Bronchial epithelial cell (primary cell): Measurements from ENCODE around the gene RALGAPA1. TPM values are rescaled to one million over a fixed set of nuclear protein-coding genes. Genes with fewer than 3 reads are reported as not detected.

ENCODE experiments used
- DNase-seq: peaks from one replicate; pipeline ENCODE4 v3.0.0-alpha.2; 2010; ENCODE audit warnings: low read depth
- FAIRE-seq: peaks from 2 replicates; lab custom pipeline; 2011; peaks lifted over from hg19 to GRCh38; lab: Jason Lieb, UNC
- H3K27me3 ChIP-seq: 2 replicates; pipeline ENCODE4 v1.5.1; 2011; ENCODE audit warnings: low read length; ENCODE audit not compliant: control insufficient read depth, insufficient read depth
- H3K36me3 ChIP-seq: 2 replicates; pipeline ENCODE4 v1.5.1; 2011; ENCODE audit warnings: low read length; ENCODE audit not compliant: control insufficient read depth, insufficient read depth
- H3K4me3 ChIP-seq: 2 replicates; pipeline ENCODE4 v1.5.1; 2011; ENCODE audit warnings: mild to moderate bottlenecking, low read depth, low read length, control low read depth
- total RNA-seq: library from RNA; depleted of rRNA; stranded (reverse); fragments of >200 nt; gene quantifications from 2 replicates; pipeline ENCODE4 v1.2.1, GENCODE V29; 2014
- TF ChIP-seq, protein P1 (sequence below): IDR thresholded peaks from 2 replicates; pipeline ENCODE4 v1.5.1; 2011; ENCODE audit warnings: mild to moderate bottlenecking, moderate library complexity, low read length, control low read depth, inconsistent platforms; ENCODE audit not compliant: insufficient read depth, severe bottlenecking

RALGAPA1 gene
- total RNA-seq, 1 donor from 2014 or later, result 28.2 TPM

DNA sequence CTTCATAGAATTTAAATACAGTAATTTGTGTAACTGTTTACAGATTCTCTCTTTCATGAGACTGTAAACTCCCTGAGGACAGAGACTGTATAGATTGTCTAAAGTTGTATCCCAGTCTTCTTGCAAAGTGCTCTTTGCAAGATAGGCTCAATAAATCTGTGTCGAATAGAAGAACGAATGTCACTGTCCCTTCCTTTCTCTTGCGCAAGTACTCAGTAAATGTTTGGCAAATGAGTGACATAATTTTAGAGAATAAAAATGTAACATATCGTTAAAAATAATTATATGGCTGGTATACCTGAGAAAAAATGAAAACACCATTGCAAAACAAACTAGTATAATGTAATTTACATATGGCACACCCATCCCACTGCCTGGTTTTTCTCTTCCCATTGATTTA, 1.9 kb upstream of the RALGAPA1 start:
- H3K36me3 ChIP-seq, result no peaks in the 10 kb centered on the region
- no peak overlapping the region for H3K4me3 ChIP-seq
- TF ChIP-seq, protein P1, sequence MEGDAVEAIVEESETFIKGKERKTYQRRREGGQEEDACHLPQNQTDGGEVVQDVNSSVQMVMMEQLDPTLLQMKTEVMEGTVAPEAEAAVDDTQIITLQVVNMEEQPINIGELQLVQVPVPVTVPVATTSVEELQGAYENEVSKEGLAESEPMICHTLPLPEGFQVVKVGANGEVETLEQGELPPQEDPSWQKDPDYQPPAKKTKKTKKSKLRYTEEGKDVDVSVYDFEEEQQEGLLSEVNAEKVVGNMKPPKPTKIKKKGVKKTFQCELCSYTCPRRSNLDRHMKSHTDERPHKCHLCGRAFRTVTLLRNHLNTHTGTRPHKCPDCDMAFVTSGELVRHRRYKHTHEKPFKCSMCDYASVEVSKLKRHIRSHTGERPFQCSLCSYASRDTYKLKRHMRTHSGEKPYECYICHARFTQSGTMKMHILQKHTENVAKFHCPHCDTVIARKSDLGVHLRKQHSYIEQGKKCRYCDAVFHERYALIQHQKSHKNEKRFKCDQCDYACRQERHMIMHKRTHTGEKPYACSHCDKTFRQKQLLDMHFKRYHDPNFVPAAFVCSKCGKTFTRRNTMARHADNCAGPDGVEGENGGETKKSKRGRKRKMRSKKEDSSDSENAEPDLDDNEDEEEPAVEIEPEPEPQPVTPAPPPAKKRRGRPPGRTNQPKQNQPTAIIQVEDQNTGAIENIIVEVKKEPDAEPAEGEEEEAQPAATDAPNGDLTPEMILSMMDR, result no peak
- FAIRE-seq (no peak), DNase-seq (no peak)
- no peaks in the 10 kb centered on the region for H3K27me3 ChIP-seq

DNA sequence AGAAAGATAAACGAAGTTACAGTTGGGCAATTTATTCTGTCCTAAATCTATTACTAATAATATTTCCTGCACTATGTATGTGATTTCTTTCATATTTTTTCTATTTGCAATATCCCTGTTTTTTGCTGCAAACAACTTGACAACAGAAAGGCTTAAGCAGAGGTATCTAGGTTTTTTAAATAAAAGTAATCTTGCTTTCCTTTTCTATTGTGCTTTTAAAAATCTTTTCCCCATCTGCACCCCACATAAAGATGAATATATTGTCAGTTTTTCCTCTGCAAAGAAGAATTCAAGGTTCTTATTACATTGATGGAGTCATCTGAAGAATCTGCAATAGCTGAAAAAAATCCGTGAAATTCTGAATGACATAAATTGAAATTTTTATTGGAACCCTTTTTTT, 502 bp upstream of the RALGAPA1 start:
- H3K36me3 ChIP-seq, result no peaks in the 10 kb centered on the region
- no peak for DNase-seq
- no peaks in the 10 kb centered on the region for H3K27me3 ChIP-seq
- FAIRE-seq, result no peak
- TF ChIP-seq, protein P1, result no peak
- H3K4me3 ChIP-seq, result no peak overlapping the region

DNA sequence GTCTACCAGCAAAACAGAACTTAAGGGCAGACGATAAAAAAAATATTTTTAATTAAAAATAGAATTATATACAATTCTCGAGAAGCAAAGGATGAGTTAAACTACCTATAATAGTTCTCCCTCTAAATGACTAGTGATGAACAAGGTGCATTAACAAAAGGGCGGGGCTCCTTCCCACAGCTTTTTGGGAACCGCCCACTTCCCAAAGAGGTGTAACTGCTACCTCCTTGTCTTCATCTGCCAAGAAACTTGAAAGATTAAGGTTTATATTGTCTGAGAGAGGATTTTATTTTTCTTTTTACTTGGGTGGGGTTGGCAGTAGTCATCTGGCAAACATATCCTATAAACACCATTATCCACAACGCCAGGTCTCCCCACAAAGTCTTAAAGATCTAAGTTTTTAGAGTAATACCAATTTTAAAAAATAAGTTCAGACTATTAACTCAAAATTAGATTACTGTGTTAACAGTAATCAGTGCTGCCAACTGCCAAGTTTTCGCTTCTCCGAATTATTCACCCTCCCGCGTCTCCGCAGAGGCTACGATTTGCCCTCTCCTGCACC, 938 bp downstream of the RALGAPA1 start:
- DNase-seq (peak; percentile 69), FAIRE-seq (no peak)
- Histone ChIP-seq H3K27me3 (no peaks in the 10 kb centered on the region), H3K36me3 (no peaks in the 10 kb centered on the region), H3K4me3 (peak overlapping the region; percentile 70)
- TF ChIP-seq, protein P1, result no peak

DNA sequence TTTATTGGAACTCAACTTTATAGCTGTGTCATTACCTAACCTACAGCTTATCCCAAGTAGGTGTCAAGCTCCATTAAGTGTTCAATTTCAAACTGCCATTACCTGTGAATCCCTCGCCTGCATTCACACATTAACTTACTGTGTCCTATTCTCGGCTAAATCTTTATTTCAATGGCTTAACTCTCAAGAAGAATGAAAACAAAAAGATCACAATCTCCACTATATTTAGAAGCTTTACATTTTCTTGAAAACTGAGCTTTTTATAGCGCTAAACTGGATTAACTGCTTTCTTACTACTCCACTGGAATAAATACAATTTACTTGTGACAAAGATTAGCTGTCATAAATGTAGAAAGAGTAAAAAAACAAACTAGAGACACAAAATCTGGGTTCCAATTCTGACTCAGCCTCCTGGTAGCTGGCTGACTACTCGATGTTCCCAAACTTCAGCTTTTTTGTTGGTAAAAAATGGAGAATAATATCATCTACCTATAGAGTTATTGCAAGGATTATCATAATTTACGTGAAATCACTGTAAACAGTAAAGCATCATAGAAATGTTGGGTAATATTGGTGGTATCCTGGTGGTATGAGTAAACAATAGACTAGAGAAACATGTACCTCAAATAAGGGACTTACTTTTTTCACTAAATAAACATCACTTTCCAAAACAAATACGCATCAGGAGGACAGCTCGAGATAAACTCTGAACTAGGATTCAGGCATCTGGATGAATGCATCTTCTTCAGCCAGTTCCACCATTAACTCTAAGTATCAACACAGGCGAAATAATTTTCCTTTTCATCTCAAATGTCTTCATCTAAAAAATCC, 1.7 kb downstream of the RALGAPA1 start:
- FAIRE-seq, result no peak
- H3K27me3 ChIP-seq, result no peaks in the 10 kb centered on the region
- peak overlapping the region; percentile 70 for H3K4me3 ChIP-seq
- no peaks in the 10 kb centered on the region for H3K36me3 ChIP-seq
- TF ChIP-seq, protein P1, result no peak
- no peak for DNase-seq

DNA sequence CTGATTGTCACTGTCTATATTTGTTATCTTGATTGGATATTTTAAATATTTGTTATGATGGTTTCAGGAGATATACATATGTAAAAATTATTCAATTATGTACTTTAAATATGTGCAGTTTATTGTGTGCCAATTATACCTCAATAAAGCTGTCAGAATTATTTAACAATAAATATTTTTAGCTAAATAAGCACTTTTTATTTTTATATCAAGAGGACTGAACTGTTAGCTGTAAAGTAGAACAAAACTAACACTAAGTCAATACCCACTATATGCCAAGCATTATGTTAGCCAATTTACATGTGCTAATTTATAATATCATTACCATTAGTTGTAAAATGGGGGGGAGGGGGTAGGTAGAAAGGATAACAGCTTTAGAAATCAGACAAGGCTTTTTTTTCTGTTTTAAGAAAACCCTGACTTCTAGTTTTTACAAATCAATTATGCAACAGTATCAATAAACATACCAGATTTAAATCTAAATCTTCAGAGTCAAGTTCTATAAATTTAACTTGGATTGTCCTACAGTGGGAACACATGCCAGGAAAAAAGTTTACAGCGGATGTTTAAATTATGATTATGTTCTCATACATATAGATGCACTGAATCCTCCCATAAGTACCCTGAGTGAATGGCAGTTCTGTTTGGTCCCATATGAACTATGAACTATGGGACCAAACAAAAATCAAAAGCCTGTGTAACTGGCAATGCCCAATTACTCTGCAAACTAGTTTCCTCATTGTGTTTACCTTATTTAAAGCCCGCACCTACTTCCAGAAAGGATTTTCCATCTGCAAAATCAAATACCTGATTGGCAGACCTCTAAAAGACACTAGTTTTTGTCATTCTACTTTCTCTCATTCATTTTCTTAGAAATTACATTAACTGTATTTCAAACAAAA, 2.8 kb downstream of the RALGAPA1 start:
- H3K4me3 ChIP-seq, result no peak overlapping the region
- TF ChIP-seq, protein P1, result no peak
- DNase-seq, result no peak
- no peaks in the 10 kb centered on the region for H3K27me3 ChIP-seq
- FAIRE-seq, result no peak
- H3K36me3 ChIP-seq, result no peaks in the 10 kb centered on the region
